GM21528 (cell line): ENCODE results near the gene EPHX1.

Experiments used
- ATAC-seq: cut with Tn5 transposase; IDR thresholded peaks from one replicate; pipeline ENCODE4 v1.9.1; 2021; ENCODE audit warnings: mild to moderate bottlenecking, moderate library complexity; ENCODE audit not compliant: unreplicated experiment, low FRiP score

Gene EPHX1

GRCh38 chr1:225859151-225859550, 49.2 kb downstream of the EPHX1 start:
- no peak for ATAC-seq

GRCh38 chr1:225860107-225860506, 50.2 kb downstream of the EPHX1 start:
- no peak for ATAC-seq

GRCh38 chr1:225860876-225861441, 51.0 kb downstream of the EPHX1 start:
- ATAC-seq: no peak

- ATAC-seq: no peak
Measured at GRCh38 chr1:225861834-225862580, 52.1 kb downstream of the EPHX1 start.

GRCh38 chr1:225862581-225862950, 52.6 kb downstream of the EPHX1 start:
- no peak for ATAC-seq

- no peak for ATAC-seq
Measured at GRCh38 chr1:225863167-225863566, 53.2 kb downstream of the EPHX1 start.

GRCh38 chr1:225865514-225865913, 55.6 kb downstream of the EPHX1 start:
- no peak for ATAC-seq

GRCh38 chr1:225866061-225866837, 56.3 kb downstream of the EPHX1 start:
- ATAC-seq: peak; percentile 58

- no peak for ATAC-seq
Measured at GRCh38 chr1:225866981-225867380, 57.1 kb downstream of the EPHX1 start.

- ATAC-seq: no peak
Measured at GRCh38 chr1:225868631-225869330, 58.9 kb downstream of the EPHX1 start.

- no peak for ATAC-seq
Measured at GRCh38 chr1:225870911-225871310, 61.0 kb downstream of the EPHX1 start.

GRCh38 chr1:225871359-225872074, 61.6 kb downstream of the EPHX1 start:
- ATAC-seq: no peak

GRCh38 chr1:225872075-225872430, 62.1 kb downstream of the EPHX1 start:
- ATAC-seq: no peak

- ATAC-seq: no peak
Measured at GRCh38 chr1:225873281-225873850, 63.4 kb downstream of the EPHX1 start.

GRCh38 chr1:225874431-225874830, 64.5 kb downstream of the EPHX1 start:
- ATAC-seq: no peak

- no peak for ATAC-seq
Measured at GRCh38 chr1:225875044-225875815, 65.3 kb downstream of the EPHX1 start.

GRCh38 chr1:225876900-225877510, 67.1 kb downstream of the EPHX1 start:
- ATAC-seq: no peak

GRCh38 chr1:225877580-225877979, 67.7 kb downstream of the EPHX1 start:
- ATAC-seq: no peak

GRCh38 chr1:225878282-225878681, 68.4 kb downstream of the EPHX1 start:
- no peak for ATAC-seq
